ENCODE data around the gene SCLT1. TPM values are rescaled to one million over a fixed set of nuclear protein-coding genes. Genes with fewer than 3 reads are reported as not detected.

Gene SCLT1
- total and polyA plus RNA-seq, 8 donors: 3.4 to 7.3 (median 6.1) TPM

GRCh38 chr4:128850252-128850651 is 243.1 kb downstream of the SCLT1 start:
- peaks cover 10 to 85% (median 45%) of the 10 kb centered on the region in 3 donors for H3K36me3 ChIP-seq

GRCh38 chr4:128848461-128848860 is 244.9 kb downstream of the SCLT1 start:
- TF ChIP-seq, protein P1, sequence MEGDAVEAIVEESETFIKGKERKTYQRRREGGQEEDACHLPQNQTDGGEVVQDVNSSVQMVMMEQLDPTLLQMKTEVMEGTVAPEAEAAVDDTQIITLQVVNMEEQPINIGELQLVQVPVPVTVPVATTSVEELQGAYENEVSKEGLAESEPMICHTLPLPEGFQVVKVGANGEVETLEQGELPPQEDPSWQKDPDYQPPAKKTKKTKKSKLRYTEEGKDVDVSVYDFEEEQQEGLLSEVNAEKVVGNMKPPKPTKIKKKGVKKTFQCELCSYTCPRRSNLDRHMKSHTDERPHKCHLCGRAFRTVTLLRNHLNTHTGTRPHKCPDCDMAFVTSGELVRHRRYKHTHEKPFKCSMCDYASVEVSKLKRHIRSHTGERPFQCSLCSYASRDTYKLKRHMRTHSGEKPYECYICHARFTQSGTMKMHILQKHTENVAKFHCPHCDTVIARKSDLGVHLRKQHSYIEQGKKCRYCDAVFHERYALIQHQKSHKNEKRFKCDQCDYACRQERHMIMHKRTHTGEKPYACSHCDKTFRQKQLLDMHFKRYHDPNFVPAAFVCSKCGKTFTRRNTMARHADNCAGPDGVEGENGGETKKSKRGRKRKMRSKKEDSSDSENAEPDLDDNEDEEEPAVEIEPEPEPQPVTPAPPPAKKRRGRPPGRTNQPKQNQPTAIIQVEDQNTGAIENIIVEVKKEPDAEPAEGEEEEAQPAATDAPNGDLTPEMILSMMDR (IDR thresholded peaks at IDR 0.05): no peak
- intact Hi-C loops (cut with DNase I): no loop called here
- Histone ChIP-seq H3K27me3 (no peaks in the 10 kb centered on the region), H3K36me3 (peaks cover 10 to 72% (median 44%) of the 10 kb centered on the region in 3 donors), H3K9me3 (no peaks in the 10 kb centered on the region), H3K27ac (no peak overlapping the region), H3K4me3 (no peak overlapping the region), H3K4me1 (peaks cover 26 to 34% (median 26%) of the 10 kb centered on the region in 3 donors)
- WGBS, 2 donors: 90 to 93% methylated on average over 3 of the region's 3 CpGs
- ATAC-seq: no peak
- no peak for DNase-seq
- FAIRE-seq: no peak

More at GRCh38 chr4:128850252-128850651, 243.1 kb downstream of the SCLT1 start:
- intact Hi-C loops (cut with DNase I): no loop called here
- 90 to 95% methylated on average over 4 of the region's 4 CpGs for WGBS, 2 donors
- ATAC-seq: no peak
- no peak overlapping the region for H3K4me3 ChIP-seq
- no peaks in the 10 kb centered on the region for H3K9me3 ChIP-seq
- peaks cover 11 to 16% (median 12%) of the 10 kb centered on the region in 3 donors for H3K4me1 ChIP-seq
- H3K27me3 ChIP-seq: no peaks in the 10 kb centered on the region
- no peak overlapping the region for H3K27ac ChIP-seq
- TF ChIP-seq, protein P1 (IDR thresholded peaks at IDR 0.05): no peak
- no peak for FAIRE-seq
- no peak for DNase-seq

DNA sequence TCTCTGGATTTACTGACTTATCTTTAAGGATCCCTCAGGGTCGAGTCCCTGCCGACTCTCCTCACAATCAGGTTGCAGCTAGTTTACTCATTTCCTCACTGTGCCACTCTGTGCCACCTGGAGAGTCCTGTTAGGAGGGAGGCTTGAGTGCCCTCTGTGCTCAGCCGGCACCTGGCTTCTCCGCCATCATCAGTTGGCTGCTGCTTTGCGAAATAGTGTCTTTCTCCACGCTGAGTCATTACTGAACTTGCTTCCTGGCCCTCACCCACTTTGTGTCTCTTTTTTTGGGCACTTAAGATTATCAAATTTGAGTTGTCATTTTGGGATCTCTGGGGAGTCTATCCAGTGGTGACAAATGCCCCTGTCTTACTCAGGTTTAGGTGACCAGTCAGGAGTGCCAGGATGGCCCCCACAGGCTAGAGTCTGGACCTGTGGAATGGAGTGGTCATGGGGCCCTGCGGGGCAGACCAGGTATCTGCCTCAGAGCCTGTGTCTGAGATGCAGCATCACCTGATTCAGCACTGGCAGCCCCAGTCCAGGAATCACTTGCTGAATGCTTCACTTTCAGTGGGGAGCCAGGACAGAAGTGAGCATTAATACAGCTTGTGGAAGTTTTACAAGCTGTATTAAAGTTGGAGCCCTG is 246.1 kb downstream of the SCLT1 start:
- DNase-seq: no peak
- Histone ChIP-seq H3K9me3 (no peaks in the 10 kb centered on the region), H3K27me3 (no peaks in the 10 kb centered on the region), H3K4me1 (peaks cover 26 to 35% (median 30%) of the 10 kb centered on the region in 3 donors), H3K4me3 (no peak overlapping the region), H3K36me3 (peaks cover 10 to 65% (median 44%) of the 10 kb centered on the region in 3 donors), H3K27ac (peak overlapping the region in 2 of 4 donors; percentile 69)
- no peak for FAIRE-seq
- TF ChIP-seq, protein P1 (IDR thresholded peaks at IDR 0.05): no peak
- intact Hi-C loops (cut with DNase I): no loop called here
- no peak for ATAC-seq
- WGBS, 2 donors: 70 to 79% methylated on average over 7 of the region's 7 CpGs

- Histone ChIP-seq H3K27me3 (no peaks in the 10 kb centered on the region), H3K36me3 (peaks cover 10 to 54% (median 37%) of the 10 kb centered on the region in 3 donors), H3K27ac (peak overlapping the region; percentile 60 to 69 (median 68)), H3K4me3 (no peak overlapping the region), H3K4me1 (peaks cover 26 to 46% (median 30%) of the 10 kb centered on the region in 3 donors), H3K9me3 (no peaks in the 10 kb centered on the region)
- TF ChIP-seq, protein P1 (IDR thresholded peaks at IDR 0.05): no peak
- DNase-seq (peak in 3 of 6 donors; percentile 49 to 68 (median 53)), ATAC-seq (peak; percentile 68 to 86 (median 76)), FAIRE-seq (no peak)
- intact Hi-C loops (cut with DNase I): no loop called here
- WGBS, 2 donors: 47 to 48% methylated on average over 4 of the region's 4 CpGs
These were observed 247.3 kb downstream of the SCLT1 start for GRCh38 chr4:128846063-128846462.

GRCh38 chr4:128844931-128845330 is 248.4 kb downstream of the SCLT1 start:
- H3K27ac ChIP-seq: peak overlapping the region; percentile 60 to 69 (median 68)
- no peak overlapping the region for H3K4me3 ChIP-seq
- DNase-seq (peak; percentile 71 to 93 (median 91)), ATAC-seq (peak; percentile 81 to 92 (median 88)), FAIRE-seq (no peak)
- intact Hi-C loops (cut with DNase I): no loop called here
- TF ChIP-seq, protein P1 (IDR thresholded peaks at IDR 0.05): no peak
- no peaks in the 10 kb centered on the region for H3K27me3 ChIP-seq
- WGBS, 2 donors: 14 to 19% methylated on average over 4 of the region's 4 CpGs
- no peaks in the 10 kb centered on the region for H3K9me3 ChIP-seq
- peaks cover 10 to 44% (median 33%) of the 10 kb centered on the region in 3 donors for H3K36me3 ChIP-seq
- peaks cover 26 to 57% (median 30%) of the 10 kb centered on the region in 3 donors for H3K4me1 ChIP-seq

Data from pancreas (tissue), 10 donors.